SK-N-MC (cell line): ENCODE results near the gene LCA5.

Source experiments
- DNase-seq: peaks from one replicate; pipeline ENCODE4 v3.0.0-alpha.2; 2011; ENCODE audit warnings: low read depth, low spot score
- H3K27ac ChIP-seq: fragments of 200-600 bp; sonication (generic); 2 replicates; pipeline ENCODE4 v1.5.1; 2016; ENCODE audit warnings: mixed run types
- H3K36me3 ChIP-seq: fragments of 200-600 bp; sonication (generic); 2 replicates; pipeline ENCODE4 v1.6.1; 2017; ENCODE audit warnings: antibody characterized with exemption, low read length, mixed read lengths; ENCODE audit not compliant: insufficient read depth
- H3K4me3 ChIP-seq: fragments of 200-600 bp; sonication (generic); 2 replicates; pipeline ENCODE4 v1.5.1; 2016
- H3K9ac ChIP-seq: fragments of 200-600 bp; sonication (generic); 2 replicates; pipeline ENCODE4 v1.8.0; 2017; ENCODE audit warnings: mixed run types, mixed read lengths; ENCODE audit not compliant: insufficient read length
- H3K9me3 ChIP-seq: fragments of 200-600 bp; sonication (generic); 2 replicates; pipeline ENCODE4 v1.6.1; 2017; ENCODE audit warnings: low read depth, mild to moderate bottlenecking, antibody characterized with exemption, low read length, moderate library complexity, mixed read lengths
- EZH2 ChIP-seq: fragments of 200-600 bp; sonication (generic); IDR thresholded peaks from one replicate; pipeline ENCODE4 v1.6.1; 2017; ENCODE audit warnings: antibody characterized with exemption
- FOXP2 ChIP-seq: optimal IDR thresholded peaks from 2 replicates; pipeline ENCODE3; 2011; ENCODE audit warnings: mild to moderate bottlenecking, moderate library complexity; ENCODE audit not compliant: insufficient read depth; ENCODE audit errors: extremely low read length, control extremely low read depth
- POLR2AphosphoS5 ChIP-seq: IDR thresholded peaks from 2 replicates; pipeline ENCODE4 v1.6.1; 2012; ENCODE audit warnings: mild to moderate bottlenecking, low read depth, low read length, borderline replicate concordance

LCA5 gene

DNA sequence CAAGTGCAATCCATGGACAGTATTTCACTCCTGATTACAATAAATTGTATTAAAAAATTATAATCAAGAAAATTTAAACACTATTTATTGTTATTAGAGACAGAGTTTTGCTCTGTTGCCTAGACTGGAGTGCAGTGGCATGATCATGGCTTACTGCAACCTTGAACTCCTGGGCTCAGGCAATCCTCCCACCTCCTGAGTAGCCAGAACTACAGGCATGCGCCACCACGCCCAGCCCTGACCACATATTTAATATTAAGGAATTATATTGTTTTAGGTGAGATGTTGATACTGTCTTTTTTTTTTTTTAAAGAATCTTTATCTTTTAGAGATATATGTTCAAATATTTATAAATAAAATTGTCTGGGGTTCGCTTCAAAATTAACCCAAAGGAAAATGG lies 14.6 kb downstream of the LCA5 start:
- Histone ChIP-seq H3K9me3 (no peaks in the 10 kb centered on the region), H3K27ac (no peak overlapping the region), H3K9ac (no peak overlapping the region), H3K4me3 (no peak overlapping the region), H3K36me3 (no peaks in the 10 kb centered on the region)
- no peak for TF ChIP-seq FOXP2
- TF ChIP-seq POLR2AphosphoS5: no peak
- TF ChIP-seq EZH2: no peak
- DNase-seq: no peak

- TF ChIP-seq FOXP2 (no peak), POLR2AphosphoS5 (no peak), EZH2 (no peak)
- no peak for DNase-seq
- H3K9ac ChIP-seq: no peak overlapping the region
Measured at GRCh38 chr6:79520534-79520933, 16.7 kb downstream of the LCA5 start.

DNA sequence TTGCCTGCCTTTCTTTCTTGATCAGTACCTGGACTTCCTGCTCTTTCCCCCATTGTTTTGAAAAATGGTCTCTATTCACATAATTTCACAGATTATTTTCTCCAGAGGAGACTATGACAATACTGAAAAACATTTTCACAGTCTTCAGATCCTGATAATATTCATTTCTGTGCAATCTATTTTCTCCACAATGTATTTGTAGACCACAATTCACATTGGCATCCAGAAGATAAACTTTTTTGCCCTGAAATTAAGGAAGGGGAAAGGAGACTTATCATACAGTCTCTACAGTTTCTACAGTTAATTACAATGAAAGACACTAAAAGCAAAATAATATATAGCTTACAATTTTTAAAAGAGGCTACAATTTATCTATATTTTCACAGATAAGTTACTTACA lies 18.4 kb downstream of the LCA5 start:
- TF ChIP-seq FOXP2 (no peak), EZH2 (no peak), POLR2AphosphoS5 (no peak)
- DNase-seq: no peak
- Histone ChIP-seq H3K9ac (no peak overlapping the region), H3K36me3 (no peaks in the 10 kb centered on the region), H3K4me3 (no peak overlapping the region), H3K27ac (no peak overlapping the region), H3K9me3 (no peaks in the 10 kb centered on the region)

More at GRCh38 chr6:79520534-79520933, 16.7 kb downstream of the LCA5 start:
- H3K36me3 ChIP-seq: no peaks in the 10 kb centered on the region
- H3K4me3 ChIP-seq: no peak overlapping the region
- no peaks in the 10 kb centered on the region for H3K9me3 ChIP-seq
- H3K27ac ChIP-seq: no peak overlapping the region

- Histone ChIP-seq H3K9me3 (no peaks in the 10 kb centered on the region), H3K27ac (no peak overlapping the region), H3K36me3 (no peaks in the 10 kb centered on the region), H3K9ac (no peak overlapping the region), H3K4me3 (no peak overlapping the region)
- TF ChIP-seq EZH2 (no peak), POLR2AphosphoS5 (no peak), FOXP2 (no peak)
- no peak for DNase-seq
Measured at GRCh38 chr6:79515436-79515835, 21.8 kb downstream of the LCA5 start.

DNA sequence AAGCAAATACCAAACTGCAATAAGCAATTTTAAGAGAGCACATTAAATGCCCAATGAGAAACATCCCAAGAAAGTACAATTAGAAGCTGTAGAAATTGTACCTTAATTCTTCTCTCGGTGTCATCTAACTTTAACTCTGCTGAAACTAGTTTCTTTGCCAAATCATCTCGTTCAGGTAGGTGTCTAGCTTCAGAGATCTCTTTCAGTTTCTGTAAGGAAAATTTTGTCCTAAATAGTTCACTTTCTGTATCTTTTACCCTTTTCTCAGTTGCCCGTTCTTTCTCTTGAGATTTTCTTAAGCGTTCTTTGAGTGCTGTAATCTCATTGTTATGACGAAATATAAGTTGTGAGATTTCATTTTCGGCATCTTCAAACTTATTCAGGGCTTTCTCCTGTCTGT lies 24.1 kb downstream of the LCA5 start:
- Histone ChIP-seq H3K36me3 (no peaks in the 10 kb centered on the region), H3K9me3 (no peaks in the 10 kb centered on the region), H3K4me3 (no peak overlapping the region), H3K27ac (no peak overlapping the region), H3K9ac (no peak overlapping the region)
- TF ChIP-seq FOXP2: no peak
- no peak for TF ChIP-seq POLR2AphosphoS5
- TF ChIP-seq EZH2: no peak
- no peak for DNase-seq

DNA sequence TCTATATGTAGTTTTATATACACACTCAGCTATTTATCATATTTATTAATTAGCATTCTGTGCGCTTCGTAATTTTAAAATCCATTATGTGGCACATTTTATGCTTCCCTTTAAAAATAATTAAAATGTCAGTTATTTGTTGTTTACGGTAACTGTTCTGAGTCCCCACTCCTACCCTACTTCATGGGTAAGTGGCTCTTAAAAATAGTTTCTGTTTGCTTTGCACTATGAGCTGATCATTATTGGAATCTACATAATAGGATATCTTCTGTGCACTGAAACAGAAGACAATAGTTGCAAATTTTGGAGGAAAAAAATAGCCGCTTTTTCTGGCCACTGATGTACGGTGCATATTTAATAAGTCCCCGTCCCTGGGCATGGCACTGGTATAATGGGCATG lies 25.2 kb downstream of the LCA5 start:
- Histone ChIP-seq H3K9me3 (no peaks in the 10 kb centered on the region), H3K27ac (no peak overlapping the region), H3K9ac (no peak overlapping the region), H3K4me3 (no peak overlapping the region), H3K36me3 (no peaks in the 10 kb centered on the region)
- DNase-seq: no peak
- TF ChIP-seq FOXP2: no peak
- TF ChIP-seq POLR2AphosphoS5: no peak
- no peak for TF ChIP-seq EZH2

DNA sequence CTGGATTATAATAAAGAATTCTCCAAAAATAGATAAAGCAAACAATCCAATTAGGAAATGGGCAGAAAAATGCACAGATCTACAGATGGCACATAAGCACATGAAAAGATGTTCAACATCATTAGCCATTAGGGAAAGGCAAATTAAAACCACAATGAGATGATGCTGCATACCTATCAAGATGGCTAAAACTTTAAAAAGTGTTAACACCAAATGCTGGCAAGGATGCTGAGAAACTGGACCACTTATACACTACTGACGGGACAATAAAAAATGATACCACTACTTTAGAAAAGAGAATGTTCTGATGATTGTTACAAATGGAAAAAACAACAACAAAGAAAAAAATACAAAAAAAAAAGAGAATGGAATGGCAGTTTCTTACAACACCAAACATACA lies 26.5 kb downstream of the LCA5 start:
- DNase-seq: no peak
- Histone ChIP-seq H3K9me3 (no peaks in the 10 kb centered on the region), H3K9ac (no peak overlapping the region), H3K27ac (no peak overlapping the region), H3K4me3 (no peak overlapping the region), H3K36me3 (no peaks in the 10 kb centered on the region)
- TF ChIP-seq FOXP2 (no peak), EZH2 (no peak), POLR2AphosphoS5 (no peak)

GRCh38 chr6:79506251-79506650 lies 31.0 kb downstream of the LCA5 start:
- DNase-seq: no peak
- Histone ChIP-seq H3K9me3 (no peaks in the 10 kb centered on the region), H3K9ac (no peak overlapping the region), H3K36me3 (no peaks in the 10 kb centered on the region), H3K4me3 (no peak overlapping the region), H3K27ac (no peak overlapping the region)
- no peak for TF ChIP-seq EZH2
- TF ChIP-seq FOXP2: no peak
- TF ChIP-seq POLR2AphosphoS5: no peak

DNA sequence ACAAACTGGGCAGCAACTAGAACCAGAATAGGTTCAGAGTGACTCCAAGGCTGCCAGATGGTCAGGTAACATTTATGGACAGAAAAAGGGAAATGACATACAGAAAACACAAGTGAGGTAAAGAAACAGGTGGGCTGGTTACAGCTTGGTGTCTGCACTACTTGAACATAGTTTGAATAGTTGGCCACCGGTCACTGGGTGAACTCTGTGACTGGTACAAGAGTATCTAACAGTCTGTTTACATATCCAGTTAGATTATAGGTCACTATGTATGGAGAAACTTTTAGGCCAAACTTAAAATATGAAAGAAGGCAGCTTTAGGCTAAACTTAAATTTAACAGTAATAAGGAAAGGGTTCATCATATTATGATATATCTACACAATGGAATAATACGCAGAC lies 32.9 kb downstream of the LCA5 start:
- H3K9me3 ChIP-seq: no peaks in the 10 kb centered on the region
- no peaks in the 10 kb centered on the region for H3K36me3 ChIP-seq
- no peak overlapping the region for H3K27ac ChIP-seq
- DNase-seq: no peak
- TF ChIP-seq POLR2AphosphoS5: no peak
- TF ChIP-seq EZH2: no peak
- TF ChIP-seq FOXP2: no peak
- no peak overlapping the region for H3K9ac ChIP-seq
- no peak overlapping the region for H3K4me3 ChIP-seq

DNA sequence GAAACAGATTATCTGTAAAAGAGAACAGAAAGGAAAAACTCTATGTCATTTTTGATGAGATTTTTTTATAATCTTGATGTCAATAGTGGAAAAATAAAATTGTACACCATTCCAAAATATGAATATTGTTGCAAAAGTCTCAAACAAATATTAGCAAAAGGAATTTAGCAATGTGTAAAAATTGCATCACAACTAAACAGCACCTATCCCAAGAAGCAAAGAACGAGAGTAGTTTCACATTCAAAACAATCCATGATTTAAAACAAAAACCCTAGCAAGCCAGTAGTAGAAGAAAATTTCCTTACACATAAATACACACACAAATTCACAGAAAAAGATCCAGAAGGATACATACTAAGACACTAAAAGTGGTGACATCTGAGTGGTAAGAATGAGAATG lies 38.4 kb downstream of the LCA5 start:
- TF ChIP-seq EZH2 (no peak), POLR2AphosphoS5 (no peak), FOXP2 (no peak)
- H3K4me3 ChIP-seq: no peak overlapping the region
- no peak for DNase-seq
- no peak overlapping the region for H3K27ac ChIP-seq
- no peak overlapping the region for H3K9ac ChIP-seq
- no peaks in the 10 kb centered on the region for H3K36me3 ChIP-seq
- no peaks in the 10 kb centered on the region for H3K9me3 ChIP-seq
